ENCODE data around the gene IL3RA. TPM values are rescaled to one million over a fixed set of nuclear protein-coding genes. Genes with fewer than 3 reads are reported as not detected.

Gene IL3RA
- total RNA-seq, 1 experiment from 2014 or later, result 0.49 TPM

GRCh38 chrX:1388651-1389050 lies 52.1 kb downstream of the IL3RA start:
- Histone ChIP-seq H3K4me1 (ENCODE audit: insufficient read depth, low read length, poor library complexity, severe bottlenecking) (peaks cover 23% of the 10 kb centered on the region), H3K27me3 (replicated peaks; ENCODE audit: insufficient read depth, low read depth, low read length, poor library complexity) (no peaks in the 10 kb centered on the region), H3K9me3 (ENCODE audit: low read depth, low read length, poor library complexity, severe bottlenecking) (no peaks in the 10 kb centered on the region), H3K27ac (ENCODE audit: low read depth, low read length, poor library complexity, severe bottlenecking) (no peak overlapping the region), H3K36me3 (ENCODE audit: insufficient read depth, low read length, poor library complexity, severe bottlenecking) (peaks cover 75% of the 10 kb centered on the region), H3K4me3 (ENCODE audit: low read depth, low read length, poor library complexity, severe bottlenecking) (no peak overlapping the region)
- intact Hi-C loops (cut with micrococcal nuclease; ENCODE audit: unreplicated experiment), result loop anchor here (10.0 kb wide), 1 partner anchor 144 kb away; no protein-coding TSS in a partner anchor
- CTCF ChIA-PET, result no interaction called here
- POLR2A ChIA-PET (ENCODE audit: low non-redundant PET), result no interaction called here
- DNase-seq (ENCODE audit: low spot score), result no peak
- TF ChIP-seq CTCF (conservative IDR thresholded peaks at IDR 0.05; ENCODE audit: low read depth, low read length), result no peak
- TF ChIP-seq EZH2 (IDR thresholded peaks at IDR 0.05; ENCODE audit: borderline replicate concordance, low read depth, low read length, poor library complexity, severe bottlenecking), result no peak
- BruUV-seq (replicated peaks), result no TSS peak

DNA sequence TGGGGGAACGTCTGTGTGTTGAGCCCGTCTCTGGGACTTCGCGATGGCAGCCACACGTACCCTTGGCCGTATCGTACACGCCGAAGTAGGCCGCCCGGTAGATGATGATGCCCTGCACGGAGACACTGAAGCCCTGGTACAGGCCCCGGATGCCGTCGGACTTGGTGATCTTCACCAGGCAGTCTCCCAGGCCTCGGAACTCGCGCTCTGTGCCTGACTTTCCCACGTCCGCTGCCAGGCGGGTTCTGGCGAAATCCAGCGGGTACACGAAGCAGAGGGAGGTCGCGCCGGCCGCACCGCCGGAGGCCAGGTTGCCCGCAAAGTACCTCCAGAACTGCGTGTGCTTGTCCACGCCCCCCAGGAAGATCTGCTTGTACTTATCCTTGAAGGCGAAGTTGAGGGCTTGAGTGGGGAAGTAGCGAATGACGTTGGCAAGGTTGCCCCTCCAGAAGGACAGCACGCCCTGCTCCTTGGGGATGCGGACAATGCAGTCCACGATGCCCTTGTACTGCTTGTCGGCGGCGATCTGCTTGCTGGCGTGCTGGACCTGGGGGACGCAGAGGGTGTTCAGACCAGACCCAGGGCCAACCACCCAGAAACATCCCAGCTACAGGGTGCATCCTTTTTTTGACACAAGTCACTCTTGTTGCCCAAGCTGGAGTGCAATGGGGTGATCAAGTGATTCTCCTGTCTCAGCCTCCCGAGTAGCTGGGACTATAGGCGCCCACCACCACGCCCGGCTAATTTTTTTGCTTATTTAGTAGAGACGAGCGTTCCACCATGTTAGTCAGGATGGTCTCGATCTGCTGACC lies 52.8 kb downstream of the IL3RA start:
- intact Hi-C loops (cut with micrococcal nuclease; ENCODE audit: unreplicated experiment), result loop anchor here (10.0 kb wide), 1 partner anchor 145 kb away; no protein-coding TSS in a partner anchor
- Histone ChIP-seq H3K9me3 (ENCODE audit: low read depth, low read length, poor library complexity, severe bottlenecking) (no peaks in the 10 kb centered on the region), H3K27ac (ENCODE audit: low read depth, low read length, poor library complexity, severe bottlenecking) (no peak overlapping the region), H3K4me3 (ENCODE audit: low read depth, low read length, poor library complexity, severe bottlenecking) (no peak overlapping the region), H3K36me3 (ENCODE audit: insufficient read depth, low read length, poor library complexity, severe bottlenecking) (peaks cover 70% of the 10 kb centered on the region), H3K4me1 (ENCODE audit: insufficient read depth, low read length, poor library complexity, severe bottlenecking) (peaks cover 28% of the 10 kb centered on the region), H3K27me3 (replicated peaks; ENCODE audit: insufficient read depth, low read depth, low read length, poor library complexity) (no peaks in the 10 kb centered on the region)
- DNase-seq (ENCODE audit: low spot score), result no peak
- TF ChIP-seq EZH2 (IDR thresholded peaks at IDR 0.05; ENCODE audit: borderline replicate concordance, low read depth, low read length, poor library complexity, severe bottlenecking) (no peak), CTCF (conservative IDR thresholded peaks at IDR 0.05; ENCODE audit: low read depth, low read length) (no peak)
- ChIA-PET POLR2A (ENCODE audit: low non-redundant PET) (no interaction called here), CTCF (no interaction called here)
- BruUV-seq (replicated peaks), result no TSS peak

- intact Hi-C loops (cut with micrococcal nuclease; ENCODE audit: unreplicated experiment), result loop anchor here (10.0 kb wide), 1 partner anchor 145 kb away; no protein-coding TSS in a partner anchor
- H3K9me3 ChIP-seq (ENCODE audit: low read depth, low read length, poor library complexity, severe bottlenecking), result no peaks in the 10 kb centered on the region
- POLR2A ChIA-PET (ENCODE audit: low non-redundant PET), result no interaction called here
Measured at GRCh38 chrX:1389993-1390285, 53.4 kb downstream of the IL3RA start.

More at GRCh38 chrX:1389993-1390285, 53.4 kb downstream of the IL3RA start:
- CTCF ChIA-PET, result no interaction called here
- Histone ChIP-seq H3K4me3 (ENCODE audit: low read depth, low read length, poor library complexity, severe bottlenecking) (no peak overlapping the region), H3K27me3 (replicated peaks; ENCODE audit: insufficient read depth, low read depth, low read length, poor library complexity) (no peaks in the 10 kb centered on the region), H3K4me1 (ENCODE audit: insufficient read depth, low read length, poor library complexity, severe bottlenecking) (peaks cover 28% of the 10 kb centered on the region), H3K27ac (ENCODE audit: low read depth, low read length, poor library complexity, severe bottlenecking) (no peak overlapping the region), H3K36me3 (ENCODE audit: insufficient read depth, low read length, poor library complexity, severe bottlenecking) (peaks cover 65% of the 10 kb centered on the region)
- no TSS peak for BruUV-seq (replicated peaks)
- TF ChIP-seq EZH2 (IDR thresholded peaks at IDR 0.05; ENCODE audit: borderline replicate concordance, low read depth, low read length, poor library complexity, severe bottlenecking), result no peak
- no peak for TF ChIP-seq CTCF (conservative IDR thresholded peaks at IDR 0.05; ENCODE audit: low read depth, low read length)
- DNase-seq (ENCODE audit: low spot score), result no peak

Measured in A673 (cell line).